Eye (tissue), 1 donor: ENCODE results near the gene CHN1.
A peak's percentile ranks its signal among the peaks of the same experiment; 100 is the strongest.

Source experiments
- DNase-seq: peaks from one replicate; pipeline ENCODE4 v3.0.0-alpha.2; 2015

The CHN1 gene

DNA sequence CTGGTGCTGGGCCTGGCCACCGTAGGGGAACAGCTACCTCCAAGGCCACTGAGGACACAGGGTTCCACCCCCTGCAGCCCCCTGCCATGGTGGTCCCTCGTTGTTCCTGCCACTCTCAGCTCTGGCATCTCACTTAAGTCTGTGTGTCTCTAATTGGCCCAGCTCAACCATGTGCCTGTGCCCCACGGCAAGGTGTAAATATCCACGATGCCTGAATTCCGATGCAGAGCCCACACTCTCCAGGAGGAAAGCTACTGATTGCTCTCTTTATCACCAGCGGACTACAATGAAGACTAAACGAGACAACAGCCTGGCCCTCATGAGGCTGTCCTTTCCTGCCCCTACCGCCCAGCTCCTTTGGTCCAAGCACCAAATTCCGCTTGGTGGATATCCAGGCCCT lies 223.9 kb downstream of the CHN1 start:
- DNase-seq, result no peak

DNA sequence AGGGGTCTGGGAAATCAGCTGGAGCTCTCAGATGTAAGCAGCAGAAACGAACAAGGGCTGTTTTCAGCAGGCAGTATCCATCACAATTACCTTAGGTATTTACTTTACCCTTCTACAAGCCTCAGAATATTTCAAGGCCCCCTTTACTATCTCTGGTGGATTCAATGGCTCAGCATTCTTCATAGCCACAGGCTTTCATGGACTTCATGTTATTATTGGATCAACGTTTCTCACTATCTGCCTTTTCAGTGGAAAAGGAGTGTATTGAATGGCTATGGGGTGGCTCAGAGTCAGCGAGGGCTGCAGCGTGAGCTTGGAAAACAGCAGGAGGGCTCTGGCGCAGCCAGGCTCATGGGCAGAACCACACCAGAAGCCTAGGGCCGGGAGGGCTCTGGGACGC lies 224.3 kb downstream of the CHN1 start:
- DNase-seq, result no peak

DNA sequence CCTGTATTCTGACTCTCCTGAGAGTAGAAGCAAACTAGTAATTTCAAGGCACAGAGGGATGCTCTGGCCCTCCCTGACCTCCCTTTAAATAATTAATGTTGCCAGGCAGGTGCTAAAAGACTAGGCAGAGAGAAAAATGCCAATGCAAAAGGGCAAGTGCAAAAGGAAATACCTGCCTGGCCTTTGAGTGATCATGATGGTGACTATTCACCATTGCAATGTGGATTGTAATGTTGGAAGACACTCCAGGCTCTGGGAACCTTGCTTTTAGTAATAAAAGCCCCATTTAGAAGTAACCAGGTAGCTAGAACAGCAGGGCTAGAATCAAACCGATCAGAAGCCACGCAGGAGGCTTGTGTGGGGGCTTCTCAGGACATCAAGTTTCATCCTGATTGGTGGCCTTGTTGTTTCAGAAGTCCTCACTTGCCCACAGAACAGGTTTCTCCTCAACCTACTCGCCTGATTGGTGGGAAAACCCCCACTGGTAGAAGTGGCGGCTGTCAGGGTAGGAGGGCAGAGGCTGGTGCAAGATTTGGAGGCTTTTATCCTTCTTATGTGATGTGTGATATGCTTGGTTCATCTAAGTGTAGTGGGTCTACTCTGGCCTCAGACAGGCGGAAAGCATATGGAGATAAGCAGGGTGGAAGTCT lies 224.9 kb downstream of the CHN1 start:
- no peak for DNase-seq

DNA sequence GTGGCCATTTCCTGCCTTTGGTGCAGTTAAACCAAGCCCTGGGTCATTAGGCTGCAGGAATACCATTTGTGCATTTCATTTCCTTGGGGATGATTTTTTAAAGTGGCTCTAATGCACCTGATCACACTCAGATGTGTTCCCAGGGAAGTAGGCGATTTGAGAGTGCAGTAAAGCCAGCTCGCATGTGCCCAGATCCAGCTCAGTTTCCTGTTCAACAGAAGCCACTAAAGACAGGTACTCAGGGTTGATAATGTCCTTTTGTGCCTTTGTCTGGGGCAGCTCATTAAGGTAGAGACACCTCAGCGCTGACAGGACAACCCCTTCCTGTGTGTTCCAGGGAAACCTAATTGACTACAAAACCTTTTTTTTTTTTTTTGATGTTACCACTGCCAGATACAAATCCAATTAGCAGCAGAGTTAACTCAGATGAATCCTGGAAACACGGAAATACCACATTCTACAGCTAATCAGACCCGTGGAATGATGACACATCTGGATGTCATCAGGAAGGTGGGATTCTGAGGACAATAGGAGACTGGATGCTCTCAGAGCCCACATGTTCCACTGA lies 225.7 kb downstream of the CHN1 start:
- DNase-seq, result peak; percentile 65

DNA sequence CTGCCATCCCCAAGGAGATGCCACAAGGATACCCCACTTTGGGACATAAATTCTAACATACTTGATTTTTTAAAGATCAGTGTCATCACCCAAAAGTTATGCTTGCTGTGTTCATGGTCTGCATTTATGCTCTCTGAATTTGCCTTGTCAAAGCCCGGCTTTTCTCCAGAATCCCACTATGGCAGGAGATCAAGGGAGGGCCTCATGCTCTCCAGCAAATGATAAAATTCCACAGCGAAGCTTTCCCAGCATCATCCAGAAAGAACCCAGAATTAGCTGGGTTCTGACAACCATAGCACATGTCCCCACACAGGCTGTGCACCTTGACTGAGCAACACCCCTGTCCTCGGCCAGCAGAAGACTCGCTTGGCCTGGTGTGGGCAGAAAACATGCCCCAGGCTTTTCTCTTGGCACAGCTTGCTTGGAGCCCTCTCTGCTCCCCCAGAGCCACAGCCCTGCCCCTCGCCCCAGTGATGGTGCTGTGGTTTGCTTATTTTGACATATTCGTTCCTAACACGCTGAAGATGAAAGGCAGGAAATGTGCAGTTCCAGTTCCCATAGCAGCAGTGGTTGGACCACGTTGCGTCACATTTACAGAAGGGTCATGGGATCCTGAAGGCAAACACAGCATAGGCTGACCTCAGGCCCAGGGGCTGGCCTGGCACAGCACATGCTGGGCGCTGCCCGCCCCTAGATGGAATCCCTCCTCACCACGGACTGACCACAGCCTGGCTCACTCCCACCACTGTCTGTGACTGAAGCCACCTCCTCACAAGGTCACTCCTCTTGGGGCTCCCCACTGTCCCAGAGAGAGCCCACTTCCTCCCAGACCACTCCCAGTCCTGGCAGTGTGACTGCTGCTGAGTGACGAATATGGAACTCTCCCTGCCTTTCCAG lies 226.8 kb downstream of the CHN1 start:
- DNase-seq, result peak; percentile 55

DNA sequence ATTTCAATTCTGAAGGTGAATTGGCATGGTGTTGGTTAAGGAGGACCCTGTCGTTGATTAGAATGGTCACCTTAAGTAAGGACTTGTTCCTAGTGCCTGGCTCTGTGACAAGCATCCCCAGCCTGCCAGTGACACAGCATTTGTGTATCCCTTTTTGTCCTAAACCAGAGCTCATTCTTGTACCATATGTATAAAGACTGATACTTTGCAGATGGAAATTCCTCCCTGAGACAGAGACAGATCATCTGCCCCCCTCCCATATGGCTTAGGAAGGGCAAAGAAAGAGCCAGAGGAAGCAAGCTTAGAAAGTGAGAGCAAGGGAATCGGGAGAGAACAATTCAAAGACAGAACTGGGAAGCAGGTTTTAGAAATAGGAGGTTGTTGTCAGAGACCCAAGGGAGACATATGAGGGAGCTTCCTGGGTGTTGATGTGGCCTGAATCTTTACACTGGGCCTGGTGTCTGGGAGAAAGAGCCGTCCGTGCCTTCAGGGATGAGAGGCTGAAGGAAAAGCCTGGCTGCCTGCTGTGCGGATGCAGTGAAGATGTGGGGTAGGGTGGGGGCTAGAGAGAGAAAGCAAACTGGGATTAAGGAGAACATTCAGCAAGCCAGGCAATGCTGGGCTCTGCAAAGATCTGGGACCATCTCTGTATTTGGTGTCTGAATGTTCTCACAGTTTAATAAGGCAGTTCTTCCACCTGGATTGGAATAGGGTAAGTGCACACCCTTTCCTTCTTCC lies 227.7 kb downstream of the CHN1 start:
- DNase-seq, result peak; percentile 50

DNA sequence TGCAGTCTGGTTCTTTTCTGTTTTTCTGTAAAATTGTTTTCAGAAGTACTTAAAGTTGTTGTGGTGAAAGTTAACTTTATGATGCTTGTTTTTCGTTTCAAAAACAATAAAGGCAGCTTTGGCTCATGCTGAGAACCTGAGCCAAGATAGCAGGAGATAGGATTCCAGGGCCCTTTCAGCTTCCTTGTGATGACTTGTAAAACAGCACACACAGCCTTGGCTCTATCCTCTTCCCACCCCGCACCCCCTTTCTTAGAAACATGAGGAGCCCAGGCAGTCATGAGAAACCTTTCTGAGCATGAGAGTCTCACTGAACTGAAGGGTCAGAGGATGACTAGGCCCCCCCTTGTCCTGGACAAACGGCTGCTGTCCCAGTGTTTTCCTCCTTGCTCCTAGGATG lies 228.5 kb downstream of the CHN1 start:
- DNase-seq, result peak; percentile 6

DNA sequence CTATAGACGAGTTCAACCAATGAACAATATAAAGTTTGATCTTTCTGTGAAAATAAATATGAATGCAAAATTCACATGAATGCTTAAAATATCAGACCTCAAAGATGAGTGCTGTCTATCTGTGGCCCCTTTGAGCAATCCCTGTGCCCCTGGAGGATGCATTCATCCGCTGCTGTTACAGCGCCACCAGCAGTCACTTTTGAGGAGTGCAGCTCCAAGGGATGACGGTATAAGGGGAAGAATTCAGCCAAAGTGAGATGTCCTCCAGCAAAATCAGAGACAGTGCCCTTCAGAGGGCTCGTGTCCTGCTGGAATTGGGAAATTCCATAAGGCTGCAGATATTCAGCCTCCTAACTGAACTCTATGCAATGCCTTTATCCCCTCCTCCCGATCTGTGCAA lies 229.0 kb downstream of the CHN1 start:
- DNase-seq, result peak; percentile 25

DNA sequence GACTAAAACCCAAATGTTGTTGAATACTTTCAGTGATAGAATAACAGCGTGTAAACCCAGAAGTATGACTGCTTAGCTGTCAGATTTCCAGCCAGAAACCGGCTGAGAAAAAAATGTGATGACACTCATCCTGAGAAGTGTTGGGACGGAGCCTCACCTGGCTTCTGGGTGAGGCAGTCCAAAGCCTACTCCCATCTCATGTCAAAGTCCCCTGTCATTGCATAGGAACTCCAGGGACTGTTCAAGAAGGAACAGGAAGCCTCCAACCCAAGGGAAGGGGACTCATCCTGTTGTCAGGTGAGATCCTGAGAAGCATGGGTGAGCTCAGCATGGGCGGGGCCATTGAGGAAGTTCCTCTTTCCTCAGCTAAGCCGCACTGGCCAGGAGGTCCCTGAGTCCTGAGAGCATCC lies 229.6 kb downstream of the CHN1 start:
- DNase-seq, result no peak

DNA sequence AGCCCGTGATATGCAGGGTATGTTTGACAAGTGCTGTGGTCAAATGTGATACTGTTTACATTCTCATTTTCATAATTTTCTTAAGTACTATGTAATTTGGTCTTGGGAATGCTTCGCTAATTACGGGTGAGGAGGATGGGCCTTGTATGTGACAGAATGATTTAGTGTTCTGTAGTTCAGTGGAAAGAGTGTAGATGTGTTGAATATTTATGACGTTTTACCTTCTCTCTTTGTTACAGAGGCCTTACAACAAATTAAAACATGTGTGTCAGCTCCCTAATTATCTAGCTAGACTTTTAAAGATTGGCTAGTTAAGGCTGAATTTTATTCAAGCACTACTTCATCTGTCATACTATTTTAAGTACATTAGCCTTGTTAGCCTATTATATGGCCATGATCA lies 230.3 kb downstream of the CHN1 start:
- no peak for DNase-seq

DNA sequence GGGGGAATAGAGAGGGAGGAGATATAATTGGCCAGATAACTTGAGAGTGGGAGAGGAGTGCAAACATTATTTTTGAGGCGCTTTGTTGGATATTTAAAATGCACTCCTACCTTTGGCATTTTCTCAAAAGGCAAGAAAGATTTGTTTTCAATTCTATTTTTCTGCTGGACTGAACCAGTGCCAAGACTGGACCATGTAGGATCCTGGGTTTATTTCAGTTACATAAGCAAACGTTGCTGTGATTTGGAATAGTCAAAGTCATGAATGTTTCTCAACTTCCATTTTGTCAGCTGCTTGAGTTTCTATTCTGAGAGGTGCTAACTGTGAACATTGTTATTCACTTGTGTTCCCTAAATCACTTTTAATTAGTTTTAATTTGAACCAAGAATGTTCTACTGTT lies 232.0 kb downstream of the CHN1 start:
- DNase-seq, result no peak

DNA sequence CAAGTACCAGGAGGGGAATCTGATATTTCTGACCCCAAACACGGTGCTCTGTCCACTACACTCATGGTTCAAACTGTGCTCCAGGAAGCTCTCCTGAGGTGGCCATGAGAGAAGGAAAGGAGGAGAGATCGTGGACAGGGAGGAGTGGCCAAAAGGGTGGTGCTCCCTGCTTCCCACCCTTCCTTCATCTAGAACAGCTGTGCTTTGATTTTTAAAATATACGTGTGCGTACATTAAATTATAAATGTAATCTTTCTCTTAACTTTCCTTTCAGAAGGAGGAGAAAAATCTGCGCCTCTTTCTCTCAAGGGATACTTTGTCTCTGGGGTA lies 232.7 kb downstream of the CHN1 start:
- no peak for DNase-seq

DNA sequence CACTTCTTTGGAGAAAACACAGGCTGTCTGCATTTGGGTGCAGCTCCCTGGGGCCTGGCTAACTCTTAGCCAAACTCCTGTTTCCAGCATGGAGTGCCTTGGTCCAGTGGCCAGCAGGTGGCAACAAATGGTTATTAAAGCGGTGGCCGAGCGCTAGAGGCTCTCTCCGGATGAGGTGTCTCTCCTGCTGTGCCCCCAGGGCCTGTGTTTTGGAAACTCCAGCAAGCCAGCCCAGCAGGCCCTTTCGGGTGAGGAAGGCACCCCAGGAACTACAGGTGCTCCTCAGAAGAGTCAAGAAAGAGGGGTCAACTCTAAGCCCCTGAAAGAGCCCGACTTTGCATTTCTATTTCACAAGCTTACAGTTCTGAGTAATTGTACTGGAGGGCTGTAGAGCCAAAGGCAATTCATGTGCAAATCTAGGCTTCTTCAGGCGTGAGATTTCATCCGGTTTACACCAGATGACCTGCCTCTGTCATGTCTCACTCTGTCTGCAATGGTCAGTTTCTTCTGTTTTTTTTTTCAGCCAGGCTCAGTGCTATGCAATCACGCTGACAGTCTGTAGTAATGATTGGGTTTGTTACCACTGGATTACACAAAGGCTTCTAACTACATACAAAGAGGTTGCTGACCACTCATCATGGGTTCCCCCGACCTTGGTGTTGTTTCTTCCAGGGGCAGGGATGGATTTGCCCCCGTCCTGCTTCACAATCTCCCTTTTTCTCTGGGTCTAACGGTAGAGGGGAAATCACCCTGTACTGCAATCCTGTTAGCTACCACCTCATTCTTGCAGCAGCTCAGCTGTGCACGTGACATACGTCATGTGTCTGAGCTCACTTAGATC lies 233.3 kb downstream of the CHN1 start:
- DNase-seq, result peak; percentile 92

DNA sequence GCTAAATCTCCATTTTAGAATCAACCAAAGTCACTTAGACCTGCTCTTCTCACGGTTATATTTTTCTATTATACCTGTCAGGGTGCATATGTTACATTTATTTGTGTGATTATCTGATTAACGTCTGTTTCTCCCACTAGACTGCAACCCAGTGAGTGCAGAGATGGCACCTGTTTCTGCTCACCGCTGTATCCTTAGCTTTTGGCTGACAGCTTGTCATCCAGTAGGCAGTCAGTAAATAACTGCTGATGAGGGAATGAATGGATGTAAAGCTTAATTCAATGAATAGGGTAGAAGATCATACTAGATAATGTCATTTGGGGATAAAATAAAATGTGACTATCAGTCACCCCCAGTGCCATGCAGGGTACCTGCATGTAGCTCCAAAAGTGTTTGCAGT lies 234.0 kb downstream of the CHN1 start:
- DNase-seq, result no peak

DNA sequence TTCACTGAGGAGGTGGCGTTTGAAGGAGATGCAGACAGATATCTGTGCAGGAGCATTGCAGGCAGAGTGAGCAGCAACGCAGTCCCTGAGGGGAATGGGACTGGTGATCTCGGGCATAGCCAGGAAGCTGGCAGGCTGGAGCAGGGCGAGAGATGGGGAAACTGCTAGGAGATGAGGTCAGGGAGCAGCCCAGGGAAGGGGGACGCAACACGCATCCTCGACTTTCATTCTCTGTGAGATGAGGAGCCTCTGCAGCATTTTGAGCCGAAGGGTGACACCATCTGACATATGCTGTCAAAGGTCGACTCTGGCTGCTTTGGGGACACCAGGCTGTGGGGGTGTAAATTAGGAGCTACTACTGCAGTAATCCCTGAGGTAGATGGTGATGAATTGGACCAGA lies 236.6 kb downstream of the CHN1 start:
- no peak for DNase-seq

DNA sequence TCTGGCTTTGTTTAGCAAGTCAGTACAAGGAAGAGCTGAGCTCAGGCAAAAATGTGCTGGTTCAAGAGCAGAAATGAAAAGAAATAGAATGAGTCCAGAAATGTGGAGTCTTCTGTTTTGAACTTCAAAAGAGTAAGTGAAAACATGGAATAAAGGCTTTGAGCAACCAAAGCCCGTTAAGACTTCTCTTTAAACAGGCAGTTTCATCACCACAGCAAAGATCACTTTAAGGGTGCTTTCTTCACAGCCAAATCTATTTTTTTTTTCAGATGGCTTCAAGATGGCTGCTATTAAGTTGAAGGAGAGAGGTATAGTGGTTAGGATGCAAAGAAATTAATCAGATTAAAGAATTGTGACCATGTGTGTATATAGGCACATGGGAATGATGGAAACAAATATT lies 238.9 kb downstream of the CHN1 start:
- DNase-seq, result no peak

DNA sequence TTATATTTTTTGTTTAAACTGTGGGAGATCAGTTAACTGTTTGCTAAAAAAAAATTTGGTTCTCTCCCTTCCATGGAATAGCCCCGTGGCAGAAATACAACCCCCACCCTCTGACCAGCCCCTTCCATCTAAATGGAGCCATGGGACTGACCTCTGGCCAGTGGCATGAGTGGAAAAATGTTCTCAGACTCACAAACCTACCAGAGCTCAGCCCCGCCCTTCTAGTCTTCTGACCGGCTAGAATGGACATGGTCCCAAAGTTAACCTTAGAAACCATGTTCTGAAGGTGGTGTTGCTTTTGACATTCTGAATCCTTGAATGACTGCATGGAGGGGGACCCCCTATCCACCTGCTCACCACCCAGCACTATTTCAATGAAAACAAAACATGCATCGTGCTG lies 239.6 kb downstream of the CHN1 start:
- DNase-seq, result no peak

DNA sequence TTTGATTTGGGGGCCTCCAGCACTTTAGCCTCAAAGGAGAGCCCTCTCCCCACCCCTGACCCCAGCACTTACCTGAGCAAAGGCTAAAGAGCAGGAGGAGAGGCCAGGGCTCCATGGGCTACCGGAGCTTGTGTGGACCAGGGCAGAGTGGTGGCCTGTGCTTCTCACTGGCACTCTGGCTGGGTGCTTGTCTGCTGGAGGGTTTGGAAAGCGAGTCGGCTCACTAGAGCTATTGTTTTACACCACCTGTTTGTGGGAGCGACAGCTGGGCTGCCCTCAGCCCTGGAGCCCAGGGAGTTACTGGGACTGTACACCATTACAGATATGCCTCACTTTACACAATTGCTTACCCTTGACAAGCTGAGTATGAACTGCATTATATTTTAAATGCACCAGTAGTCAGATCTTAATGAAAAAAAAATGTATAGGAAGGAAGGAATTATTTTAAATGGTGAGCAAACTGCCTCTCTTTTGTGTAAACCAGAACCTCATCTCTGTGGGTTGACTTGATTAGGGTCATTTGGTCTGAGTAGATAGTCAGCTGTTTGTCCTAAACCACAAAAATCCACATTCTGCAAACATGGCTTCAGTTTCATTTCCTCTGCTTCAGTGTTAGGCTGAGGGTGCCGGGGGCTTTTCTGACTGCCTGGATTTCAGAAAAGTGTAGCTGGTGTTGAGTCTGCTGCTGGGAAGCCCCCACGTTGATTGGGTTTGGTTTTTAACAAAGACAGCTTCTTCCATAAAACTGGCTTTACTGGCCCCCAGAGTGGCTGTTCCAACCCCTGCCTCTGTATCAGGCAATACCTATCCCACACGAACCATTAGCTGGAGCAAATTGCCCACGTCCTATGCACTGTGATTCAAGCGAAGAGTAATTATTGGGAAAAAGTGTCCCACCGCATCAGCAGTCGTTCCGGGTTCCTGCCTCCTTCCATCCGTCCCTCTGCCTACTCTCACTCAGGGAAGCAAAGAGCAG lies 240.6 kb downstream of the CHN1 start, which contains the start of gene CHRNA1:
CHRNA1 (minus strand) TSS at position 193 of the 976 bp plus-strand sequence; CDS start at position 115, 78 bp downstream.
- peak; percentile 71 for DNase-seq

DNA sequence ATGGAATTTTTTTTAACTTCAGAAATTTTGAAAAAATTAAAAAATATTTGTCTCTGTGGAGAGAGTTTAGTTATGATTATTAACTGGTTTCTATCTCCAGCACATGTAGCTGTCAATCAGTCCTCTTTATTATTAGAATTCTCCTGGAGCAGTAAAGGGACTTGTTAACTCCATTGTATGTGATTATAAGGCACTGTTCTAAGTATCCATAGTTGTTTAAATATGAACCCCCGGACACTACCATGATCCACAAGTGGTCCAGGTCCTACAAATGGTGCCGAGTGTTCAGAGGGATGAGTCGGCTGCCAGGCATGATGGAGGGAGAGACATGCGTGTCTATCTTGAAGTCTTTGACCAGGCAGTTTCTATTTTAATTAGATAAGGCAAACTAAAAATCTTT lies 241.4 kb downstream of the CHN1 start:
- DNase-seq, result no peak

DNA sequence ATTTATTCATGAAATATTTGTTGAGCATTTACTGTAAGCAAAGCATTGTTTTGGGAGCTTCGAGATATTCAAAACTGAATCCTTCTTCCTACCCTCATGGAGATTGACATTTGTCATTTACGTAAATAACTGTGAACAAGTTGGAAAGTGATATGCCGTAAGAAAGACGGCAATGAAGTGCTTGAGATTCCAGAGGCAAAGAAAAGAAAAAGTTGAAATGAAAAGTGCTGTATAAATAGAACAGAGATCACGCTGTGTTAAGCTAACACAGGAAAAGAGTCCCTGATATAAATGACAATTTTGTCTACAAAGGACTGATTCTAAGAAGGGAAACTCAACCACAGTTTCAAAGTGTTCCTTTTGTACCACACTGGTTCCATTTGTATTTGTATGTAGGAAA lies 242.7 kb downstream of the CHN1 start:
- no peak for DNase-seq

DNA sequence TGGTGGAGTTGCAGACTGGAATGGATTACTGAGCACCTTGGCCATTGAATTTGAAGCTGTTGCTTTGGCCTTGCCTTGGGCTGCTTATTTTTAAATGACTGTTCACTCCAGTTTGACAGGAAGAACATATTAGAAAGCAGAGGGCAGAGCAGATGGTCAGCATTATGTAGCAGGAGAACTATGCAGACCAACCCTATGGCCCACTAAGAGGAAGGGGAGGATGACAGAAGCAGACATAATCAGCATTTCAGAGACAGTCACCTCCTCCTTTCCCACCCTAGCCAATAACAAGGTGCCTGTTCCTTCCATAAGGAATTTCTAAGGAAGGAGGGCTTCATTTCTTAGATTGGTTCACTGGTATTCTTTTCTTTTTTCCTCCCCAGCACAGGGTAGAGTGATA lies 243.3 kb downstream of the CHN1 start:
- no peak for DNase-seq
